Measurements from ENCODE around the gene SEC22A.

SEC22A gene

DNA sequence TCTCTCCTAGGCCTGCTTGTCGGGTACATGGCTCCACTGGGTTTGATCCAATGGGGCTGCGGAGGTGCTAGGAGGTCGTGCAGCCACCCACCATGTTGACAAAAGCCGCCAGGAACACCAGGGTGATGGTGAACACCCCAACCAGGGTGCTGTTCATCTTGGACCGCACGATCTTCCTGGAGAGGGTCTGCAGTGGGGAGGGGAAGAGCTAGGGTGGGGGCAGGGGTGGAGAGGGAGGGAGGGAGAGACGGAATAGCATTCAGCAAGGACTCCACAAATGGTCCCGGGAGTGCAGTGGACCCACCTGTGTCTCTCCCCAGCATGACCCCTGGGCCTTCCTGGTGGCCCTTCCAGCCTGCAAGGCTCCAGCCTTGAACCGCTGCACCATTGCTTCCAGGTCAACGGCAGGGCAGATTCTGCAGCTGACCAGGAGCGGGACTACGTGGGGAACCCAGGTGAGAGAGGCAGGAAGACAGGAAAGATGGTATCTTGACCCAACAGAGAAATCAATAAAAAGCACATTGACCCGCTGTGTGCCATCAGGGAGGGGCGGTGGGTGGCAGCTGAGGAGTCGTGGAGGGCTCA is 102.3 kb downstream of the SEC22A start:
- Histone ChIP-seq H3K9ac (ENCODE audit: low read length) (no peak overlapping the region), H3K27me3 (ENCODE audit: control insufficient read depth, insufficient read depth, low read length) (no peaks in the 10 kb centered on the region), H3K9me3 (ENCODE audit: control insufficient read depth, low read length) (no peaks in the 10 kb centered on the region), H3K36me3 (ENCODE audit: control insufficient read depth, insufficient read depth, low read length) (no peaks in the 10 kb centered on the region), H3K4me1 (ENCODE audit: control insufficient read depth, insufficient read depth, low read length) (no peaks in the 10 kb centered on the region), H3K4me3 (ENCODE audit: low read length) (no peak overlapping the region)

DNA sequence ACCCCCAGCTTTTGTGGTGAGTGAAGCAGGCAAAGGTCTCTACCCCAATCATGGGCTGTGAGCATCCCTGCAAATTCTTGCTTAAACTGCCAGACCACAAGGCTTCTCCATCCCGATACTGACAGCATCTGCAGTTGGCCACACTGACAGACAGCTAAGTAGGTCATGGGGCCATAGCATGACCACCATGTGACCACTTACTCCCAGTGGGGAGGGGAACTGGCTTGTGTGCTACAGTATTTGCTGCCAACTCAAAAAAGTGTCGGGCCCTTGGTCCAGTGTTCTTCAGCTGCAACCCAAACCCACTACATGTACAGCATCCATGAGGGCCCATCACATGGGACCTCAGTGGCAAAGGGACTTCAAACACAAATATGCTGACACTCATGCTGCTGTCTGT is 103.4 kb downstream of the SEC22A start:
- Histone ChIP-seq H3K9ac (ENCODE audit: low read length) (no peak overlapping the region), H3K27me3 (ENCODE audit: control insufficient read depth, insufficient read depth, low read length) (no peaks in the 10 kb centered on the region), H3K4me1 (ENCODE audit: control insufficient read depth, insufficient read depth, low read length) (no peaks in the 10 kb centered on the region), H3K4me3 (ENCODE audit: low read length) (no peak overlapping the region), H3K36me3 (ENCODE audit: control insufficient read depth, insufficient read depth, low read length) (no peaks in the 10 kb centered on the region), H3K9me3 (ENCODE audit: control insufficient read depth, low read length) (no peaks in the 10 kb centered on the region)

DNA sequence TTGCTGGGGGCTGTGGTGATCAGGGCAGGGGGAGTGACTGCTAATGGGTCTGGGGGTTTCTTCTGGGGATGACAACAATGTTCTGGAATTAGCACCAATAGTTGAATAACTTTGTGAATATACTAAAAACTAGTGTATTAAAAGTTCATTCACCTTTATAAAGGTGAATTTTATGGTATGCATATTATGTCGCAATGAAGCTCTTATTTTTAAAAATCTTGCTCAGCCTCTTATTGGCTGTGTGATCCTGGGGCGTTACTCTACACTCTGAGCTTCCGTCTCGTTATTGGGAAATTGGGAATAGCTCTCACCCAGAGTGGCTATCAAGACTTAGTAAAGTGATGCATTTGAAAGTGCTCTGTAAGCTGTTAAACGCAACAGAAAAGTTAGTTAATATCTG is 105.3 kb downstream of the SEC22A start:
- Histone ChIP-seq H3K27me3 (ENCODE audit: control insufficient read depth, insufficient read depth, low read length) (no peaks in the 10 kb centered on the region), H3K4me1 (ENCODE audit: control insufficient read depth, insufficient read depth, low read length) (no peaks in the 10 kb centered on the region), H3K36me3 (ENCODE audit: control insufficient read depth, insufficient read depth, low read length) (no peaks in the 10 kb centered on the region), H3K9ac (ENCODE audit: low read length) (no peak overlapping the region), H3K4me3 (ENCODE audit: low read length) (no peak overlapping the region), H3K9me3 (ENCODE audit: control insufficient read depth, low read length) (no peaks in the 10 kb centered on the region)

DNA sequence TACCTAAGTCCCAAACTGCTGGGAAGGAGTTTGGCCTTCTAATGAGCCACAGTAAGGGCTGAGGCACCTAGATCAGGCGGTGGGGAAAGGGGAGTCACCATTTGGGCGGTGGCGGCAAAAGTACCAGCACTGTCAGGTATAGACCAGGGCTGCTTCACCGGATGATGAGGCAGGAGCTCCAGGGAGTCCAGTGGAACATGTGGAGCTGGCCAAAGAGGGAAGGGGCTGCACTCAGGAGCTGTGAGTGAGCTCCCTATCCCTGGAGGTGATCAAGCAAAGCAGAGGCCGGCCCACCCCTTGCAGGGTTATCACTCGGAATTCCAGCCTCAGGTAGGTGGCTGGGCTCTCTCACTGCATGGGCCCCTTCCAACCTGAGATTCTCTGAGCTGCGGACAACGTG is 108.4 kb downstream of the SEC22A start:
- Histone ChIP-seq H3K9me3 (ENCODE audit: control insufficient read depth, low read length) (no peaks in the 10 kb centered on the region), H3K9ac (ENCODE audit: low read length) (no peak overlapping the region), H3K4me1 (ENCODE audit: control insufficient read depth, insufficient read depth, low read length) (no peaks in the 10 kb centered on the region), H3K27me3 (ENCODE audit: control insufficient read depth, insufficient read depth, low read length) (no peaks in the 10 kb centered on the region), H3K36me3 (ENCODE audit: control insufficient read depth, insufficient read depth, low read length) (no peaks in the 10 kb centered on the region), H3K4me3 (ENCODE audit: low read length) (no peak overlapping the region)

DNA sequence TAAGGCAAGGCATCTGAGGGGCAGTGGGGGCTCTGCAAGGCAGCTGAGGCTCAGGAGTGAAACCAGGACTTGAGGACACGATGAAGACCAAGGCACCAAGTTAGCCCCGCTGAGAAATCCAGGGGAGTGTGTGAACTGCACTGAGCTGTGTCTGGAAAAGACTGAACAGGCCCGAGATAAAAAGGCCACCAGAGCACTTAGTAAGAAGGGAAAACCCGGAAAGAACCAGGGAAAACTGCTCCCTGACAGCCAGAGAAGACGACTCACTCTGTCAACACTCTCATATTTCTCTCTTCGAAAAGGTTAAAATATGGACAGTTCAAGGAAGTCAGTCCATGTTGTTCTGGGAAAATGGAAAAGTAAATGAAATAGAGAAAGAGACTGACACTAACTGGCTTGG is 109.0 kb downstream of the SEC22A start:
- H3K4me3 ChIP-seq (ENCODE audit: low read length), result no peak overlapping the region

DNA sequence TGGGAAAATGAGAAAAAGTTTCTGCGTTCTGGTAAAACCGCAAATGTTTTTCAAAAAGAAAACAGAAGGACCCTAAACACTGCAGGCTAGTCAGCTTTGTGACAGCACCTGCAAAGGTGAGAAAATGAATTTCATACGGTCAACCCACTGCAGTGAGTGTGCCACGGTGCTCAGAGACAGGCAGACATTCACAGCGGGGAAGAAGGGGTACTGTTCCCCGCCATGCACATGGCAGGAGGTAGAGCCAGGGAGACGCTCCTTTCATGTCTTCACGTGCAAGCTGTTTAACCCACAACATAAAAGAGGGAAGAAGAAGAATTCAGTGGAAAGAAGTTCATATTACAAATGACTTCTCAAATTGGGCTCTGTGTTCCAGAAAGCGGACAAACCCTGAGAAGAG is 109.5 kb downstream of the SEC22A start:
- Histone ChIP-seq H3K9me3 (ENCODE audit: control insufficient read depth, low read length) (no peaks in the 10 kb centered on the region), H3K27me3 (ENCODE audit: control insufficient read depth, insufficient read depth, low read length) (no peaks in the 10 kb centered on the region), H3K4me1 (ENCODE audit: control insufficient read depth, insufficient read depth, low read length) (no peaks in the 10 kb centered on the region), H3K36me3 (ENCODE audit: control insufficient read depth, insufficient read depth, low read length) (no peaks in the 10 kb centered on the region), H3K9ac (ENCODE audit: low read length) (no peak overlapping the region), H3K4me3 (ENCODE audit: low read length) (no peak overlapping the region)

More for the DNA sequence above, 109.0 kb downstream of the SEC22A start:
- no peak overlapping the region for H3K9ac ChIP-seq (ENCODE audit: low read length)
- H3K27me3 ChIP-seq (ENCODE audit: control insufficient read depth, insufficient read depth, low read length), result no peaks in the 10 kb centered on the region
- no peaks in the 10 kb centered on the region for H3K36me3 ChIP-seq (ENCODE audit: control insufficient read depth, insufficient read depth, low read length)
- no peaks in the 10 kb centered on the region for H3K4me1 ChIP-seq (ENCODE audit: control insufficient read depth, insufficient read depth, low read length)
- no peaks in the 10 kb centered on the region for H3K9me3 ChIP-seq (ENCODE audit: control insufficient read depth, low read length)

DNA sequence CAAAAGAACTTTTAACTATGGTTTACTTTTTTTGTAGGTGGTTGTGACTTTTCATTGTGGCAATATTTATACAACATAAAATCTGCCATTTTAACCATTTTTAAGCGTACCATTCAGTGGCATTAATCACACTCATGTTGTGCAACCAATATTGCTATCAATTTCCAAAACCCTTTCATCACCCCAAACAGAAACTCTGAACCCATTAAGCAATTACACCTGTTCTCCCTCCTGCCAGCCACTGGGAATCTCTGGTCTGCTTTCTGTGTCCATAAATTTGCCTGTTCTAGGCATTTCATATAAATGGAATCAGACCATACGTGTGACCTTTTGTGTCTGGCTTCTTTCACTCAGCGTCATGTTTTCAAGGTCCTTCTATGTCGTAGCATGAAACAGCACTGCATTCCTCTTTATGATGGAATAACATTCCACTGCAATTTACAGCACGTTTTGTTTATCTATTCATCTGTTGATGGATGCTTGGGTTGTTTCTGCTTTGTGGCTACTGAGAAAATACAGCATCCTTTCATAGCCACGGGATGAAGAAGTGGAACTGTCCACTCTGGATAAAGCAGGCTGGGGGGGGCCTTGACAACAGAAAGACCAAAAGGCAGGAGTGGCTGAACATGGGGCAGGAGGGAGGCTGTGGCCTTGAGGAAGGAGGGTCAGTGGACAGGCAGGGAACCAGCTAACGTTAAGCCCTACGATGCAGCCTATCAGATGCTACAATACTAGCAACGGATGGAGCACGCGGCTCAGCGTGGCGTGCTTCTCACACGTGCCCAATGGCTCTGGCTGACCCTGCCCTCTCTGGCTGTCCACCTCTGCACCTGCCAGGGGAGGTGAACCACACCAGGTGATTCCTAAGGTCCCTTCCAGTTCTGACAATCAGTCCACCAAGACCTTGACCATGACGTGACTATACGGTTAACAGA is 110.9 kb downstream of the SEC22A start:
- Histone ChIP-seq H3K9ac (ENCODE audit: low read length) (no peak overlapping the region), H3K4me1 (ENCODE audit: control insufficient read depth, insufficient read depth, low read length) (no peaks in the 10 kb centered on the region), H3K36me3 (ENCODE audit: control insufficient read depth, insufficient read depth, low read length) (no peaks in the 10 kb centered on the region), H3K27me3 (ENCODE audit: control insufficient read depth, insufficient read depth, low read length) (no peaks in the 10 kb centered on the region), H3K4me3 (ENCODE audit: low read length) (no peak overlapping the region), H3K9me3 (ENCODE audit: control insufficient read depth, low read length) (no peaks in the 10 kb centered on the region)

DNA sequence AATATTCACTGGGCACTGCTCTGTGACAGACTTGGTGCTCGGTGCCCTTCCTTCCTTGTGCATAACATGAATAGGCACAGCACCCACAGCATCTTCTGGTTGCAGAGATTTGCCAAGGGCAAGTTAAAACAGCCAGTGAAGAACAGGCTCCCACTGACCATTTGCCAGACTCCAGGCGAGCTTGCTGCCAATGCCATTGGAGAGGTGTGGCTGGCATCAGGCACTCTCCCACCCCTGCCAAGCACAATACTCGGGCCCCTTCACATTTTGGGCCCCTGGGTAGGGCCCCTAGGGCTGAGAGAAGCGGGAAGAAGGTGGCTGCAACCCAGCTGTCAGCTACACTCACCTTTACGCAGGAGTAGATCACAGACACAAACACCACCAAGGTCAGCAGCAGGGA is 112.1 kb downstream of the SEC22A start:
- no peak overlapping the region for H3K9ac ChIP-seq (ENCODE audit: low read length)
- no peak overlapping the region for H3K4me3 ChIP-seq (ENCODE audit: low read length)
- H3K4me1 ChIP-seq (ENCODE audit: control insufficient read depth, insufficient read depth, low read length), result no peaks in the 10 kb centered on the region
- H3K27me3 ChIP-seq (ENCODE audit: control insufficient read depth, insufficient read depth, low read length), result no peaks in the 10 kb centered on the region
- H3K36me3 ChIP-seq (ENCODE audit: control insufficient read depth, insufficient read depth, low read length), result no peaks in the 10 kb centered on the region
- H3K9me3 ChIP-seq (ENCODE audit: control insufficient read depth, low read length), result no peaks in the 10 kb centered on the region

DNA sequence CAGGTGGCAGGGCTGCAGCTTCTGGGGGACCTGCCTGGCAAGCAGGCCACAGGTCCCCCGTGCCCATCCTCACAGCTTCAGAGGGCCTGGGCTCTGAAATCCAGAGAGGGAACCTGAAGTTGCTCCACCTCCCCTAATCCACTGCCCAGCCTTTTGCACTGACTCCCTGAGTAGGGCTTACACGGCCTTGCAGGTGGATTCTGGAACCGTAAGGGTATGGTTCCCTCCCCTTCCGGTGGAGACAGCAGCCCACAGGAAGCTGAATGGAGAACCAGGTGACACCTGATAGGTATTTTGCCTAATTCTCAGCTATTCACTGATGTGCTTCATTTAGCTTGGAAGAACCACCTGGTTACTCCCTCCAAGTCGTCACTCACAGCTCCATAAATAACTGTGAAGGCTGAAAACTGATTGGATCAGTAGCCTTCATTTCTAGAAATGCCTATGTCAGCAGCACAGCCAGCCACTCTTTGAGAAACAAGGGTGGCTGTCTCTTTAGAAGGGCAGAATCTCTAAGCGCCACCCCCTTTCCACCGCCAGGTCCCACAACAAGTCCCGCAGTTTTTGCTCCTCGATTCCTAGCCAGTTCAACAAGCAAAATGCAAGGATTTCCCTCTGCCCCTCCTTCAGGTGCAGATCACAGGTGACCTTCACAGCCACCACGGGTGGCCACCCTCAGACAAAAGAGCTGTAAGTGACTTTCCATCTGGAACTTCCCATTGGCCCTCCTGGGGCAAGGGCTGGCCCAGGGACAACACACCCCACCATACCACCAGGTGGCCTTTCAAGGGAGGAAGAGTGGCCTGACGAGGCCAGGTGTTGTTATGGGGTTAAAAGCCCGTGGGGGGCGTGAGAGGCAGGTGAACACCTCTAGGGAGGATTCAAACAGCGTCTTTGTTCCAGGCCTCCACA is 112.9 kb downstream of the SEC22A start:
- no peaks in the 10 kb centered on the region for H3K36me3 ChIP-seq (ENCODE audit: control insufficient read depth, insufficient read depth, low read length)
- no peaks in the 10 kb centered on the region for H3K9me3 ChIP-seq (ENCODE audit: control insufficient read depth, low read length)
- H3K4me1 ChIP-seq (ENCODE audit: control insufficient read depth, insufficient read depth, low read length), result no peaks in the 10 kb centered on the region
- no peak overlapping the region for H3K4me3 ChIP-seq (ENCODE audit: low read length)
- H3K9ac ChIP-seq (ENCODE audit: low read length), result no peak overlapping the region
- H3K27me3 ChIP-seq (ENCODE audit: control insufficient read depth, insufficient read depth, low read length), result no peaks in the 10 kb centered on the region

DNA sequence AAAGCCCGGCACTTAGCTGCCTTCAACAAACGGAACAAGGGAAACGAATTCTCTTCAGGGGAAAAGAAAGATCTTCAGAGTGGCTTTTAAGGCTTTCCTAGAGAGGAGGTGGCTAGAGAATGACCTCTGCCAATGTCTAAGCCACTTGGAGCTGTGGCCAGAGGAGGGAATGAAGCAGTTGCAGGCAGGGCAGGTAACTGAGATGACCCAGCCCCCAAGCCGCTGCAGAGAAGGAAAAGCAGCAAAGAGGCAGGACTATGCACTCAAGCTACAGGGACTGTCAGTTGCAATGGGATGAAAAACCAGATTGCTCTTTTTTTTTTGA is 113.5 kb downstream of the SEC22A start:
- Histone ChIP-seq H3K9ac (ENCODE audit: low read length) (no peak overlapping the region), H3K4me1 (ENCODE audit: control insufficient read depth, insufficient read depth, low read length) (no peaks in the 10 kb centered on the region), H3K27me3 (ENCODE audit: control insufficient read depth, insufficient read depth, low read length) (no peaks in the 10 kb centered on the region), H3K9me3 (ENCODE audit: control insufficient read depth, low read length) (no peaks in the 10 kb centered on the region), H3K36me3 (ENCODE audit: control insufficient read depth, insufficient read depth, low read length) (no peaks in the 10 kb centered on the region), H3K4me3 (ENCODE audit: low read length) (no peak overlapping the region)

DNA sequence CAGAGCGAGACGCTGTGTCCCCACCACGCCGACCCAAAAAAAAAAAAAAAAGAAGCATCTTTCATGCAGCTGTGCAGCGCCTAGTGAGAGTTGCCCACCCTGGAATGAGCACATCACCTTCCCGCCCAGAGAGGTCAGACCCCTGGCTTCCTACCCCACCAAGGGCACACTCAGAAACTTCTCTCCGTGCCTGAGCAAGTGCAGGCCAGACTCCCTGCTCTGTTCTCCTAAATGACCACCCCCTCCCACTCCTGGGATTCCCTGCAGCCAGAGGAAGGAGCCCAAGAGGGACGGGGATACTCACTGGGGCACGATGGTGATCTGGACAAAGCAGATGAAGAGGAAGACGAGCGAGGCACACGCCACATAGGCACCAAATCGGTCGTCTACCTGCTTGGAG is 116.0 kb downstream of the SEC22A start:
- Histone ChIP-seq H3K9me3 (ENCODE audit: control insufficient read depth, low read length) (no peaks in the 10 kb centered on the region), H3K36me3 (ENCODE audit: control insufficient read depth, insufficient read depth, low read length) (no peaks in the 10 kb centered on the region), H3K27me3 (ENCODE audit: control insufficient read depth, insufficient read depth, low read length) (no peaks in the 10 kb centered on the region), H3K4me1 (ENCODE audit: control insufficient read depth, insufficient read depth, low read length) (no peaks in the 10 kb centered on the region), H3K9ac (ENCODE audit: low read length) (no peak overlapping the region), H3K4me3 (ENCODE audit: low read length) (no peak overlapping the region)

DNA sequence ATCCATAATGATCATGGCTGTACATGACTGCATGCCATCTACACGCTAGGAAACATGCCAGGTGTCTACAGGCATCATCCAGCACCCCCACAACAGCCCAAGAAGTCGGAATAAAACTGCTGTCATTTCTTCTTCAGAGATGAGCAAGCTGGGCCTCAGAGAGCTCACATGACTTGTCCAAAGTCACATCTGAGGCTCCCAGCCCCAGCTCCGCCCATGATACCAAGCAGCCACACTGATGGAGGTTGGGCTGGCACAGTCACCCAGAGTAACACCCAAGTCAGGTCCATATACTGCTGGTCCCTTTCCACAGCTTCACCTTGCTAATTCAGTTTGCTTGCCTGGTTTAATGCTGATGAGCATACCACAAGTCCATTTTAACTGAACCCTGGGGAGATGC is 116.6 kb downstream of the SEC22A start:
- H3K9me3 ChIP-seq (ENCODE audit: control insufficient read depth, low read length), result no peaks in the 10 kb centered on the region
- no peaks in the 10 kb centered on the region for H3K27me3 ChIP-seq (ENCODE audit: control insufficient read depth, insufficient read depth, low read length)
- no peak overlapping the region for H3K4me3 ChIP-seq (ENCODE audit: low read length)
- H3K9ac ChIP-seq (ENCODE audit: low read length), result no peak overlapping the region
- H3K36me3 ChIP-seq (ENCODE audit: control insufficient read depth, insufficient read depth, low read length), result no peaks in the 10 kb centered on the region
- no peaks in the 10 kb centered on the region for H3K4me1 ChIP-seq (ENCODE audit: control insufficient read depth, insufficient read depth, low read length)

Data from mucosa of stomach (tissue), 1 donor.